ENCODE measurements around the gene PTCH1.

The PTCH1 gene

GRCh38 chr9:95484225-95484624 is 32.5 kb downstream of the PTCH1 start:
- H3K4me3 ChIP-seq (replicated peaks in 1 of 2; ENCODE audit: low read depth in 2 of 2, low read length in 2 of 2), result no peak overlapping the region
- no peak for TF ChIP-seq CTCF (IDR thresholded peaks at IDR 0.05; ENCODE audit: low read depth, low read length)
- no peak for DNase-seq (ENCODE audit: low read depth in 2 of 2)

GRCh38 chr9:95483431-95483830 is 33.3 kb downstream of the PTCH1 start:
- DNase-seq (ENCODE audit: low read depth in 2 of 2), result no peak
- H3K4me3 ChIP-seq (replicated peaks in 1 of 2; ENCODE audit: low read depth in 2 of 2, low read length in 2 of 2), result no peak overlapping the region
- TF ChIP-seq CTCF (IDR thresholded peaks at IDR 0.05; ENCODE audit: low read depth, low read length), result no peak

- no peak for TF ChIP-seq CTCF (IDR thresholded peaks at IDR 0.05; ENCODE audit: low read depth, low read length)
- no peak for DNase-seq (ENCODE audit: low read depth in 2 of 2)
- no peak overlapping the region for H3K4me3 ChIP-seq (replicated peaks in 1 of 2; ENCODE audit: low read depth in 2 of 2, low read length in 2 of 2)
Measured at GRCh38 chr9:95482621-95483020, 34.1 kb downstream of the PTCH1 start.

- no peak overlapping the region for H3K4me3 ChIP-seq (replicated peaks in 1 of 2; ENCODE audit: low read depth in 2 of 2, low read length in 2 of 2)
- no peak for DNase-seq (ENCODE audit: low read depth in 2 of 2)
- no peak for TF ChIP-seq CTCF (IDR thresholded peaks at IDR 0.05; ENCODE audit: low read depth, low read length)
Measured at GRCh38 chr9:95481000-95481399, 35.8 kb downstream of the PTCH1 start.

GRCh38 chr9:95480346-95480745 is 36.4 kb downstream of the PTCH1 start:
- no peak for TF ChIP-seq CTCF (IDR thresholded peaks at IDR 0.05; ENCODE audit: low read depth, low read length)
- H3K4me3 ChIP-seq (replicated peaks in 1 of 2; ENCODE audit: low read depth in 2 of 2, low read length in 2 of 2), result no peak overlapping the region
- no peak for DNase-seq (ENCODE audit: low read depth in 2 of 2)

- no peak overlapping the region for H3K4me3 ChIP-seq (replicated peaks in 1 of 2; ENCODE audit: low read depth in 2 of 2, low read length in 2 of 2)
- no peak for DNase-seq (ENCODE audit: low read depth in 2 of 2)
- no peak for TF ChIP-seq CTCF (IDR thresholded peaks at IDR 0.05; ENCODE audit: low read depth, low read length)
Measured at GRCh38 chr9:95479330-95479729, 37.4 kb downstream of the PTCH1 start.

GRCh38 chr9:95478335-95478734 is 38.4 kb downstream of the PTCH1 start:
- TF ChIP-seq CTCF (IDR thresholded peaks at IDR 0.05; ENCODE audit: low read depth, low read length), result no peak
- H3K4me3 ChIP-seq (replicated peaks in 1 of 2; ENCODE audit: low read depth in 2 of 2, low read length in 2 of 2), result no peak overlapping the region
- DNase-seq (ENCODE audit: low read depth in 2 of 2), result no peak
